ENCODE data around the gene TMEM240. TPM values are rescaled to one million over a fixed set of nuclear protein-coding genes. Genes with fewer than 3 reads are reported as not detected.
"Not testable (repeated sequence)": the region's sequence is repeated elsewhere in the genome, so short reads cannot be mapped to it uniquely, and the experiment has no call there.

Gene TMEM240
- total and polyA plus RNA-seq, 12 donors = 0.95 to 12.4 (median 4.4) TPM; not detected in 1

- intact Hi-C loops (cut with DNase I) = no loop called here
- WGBS, 4 donors = 89 to 95% (median 92%) methylated on average over 20 to 28 of the region's 28 CpGs
- H3K9me3 ChIP-seq (replicated peaks in 1 of 3) = no peaks in the 10 kb centered on the region
- H3K36me3 ChIP-seq (replicated peaks in 1 of 2) = peaks cover 0 to 23% of the 10 kb centered on the region in 2 donors
- H3K27ac ChIP-seq = no peak overlapping the region
- H3K4me3 ChIP-seq = no peak overlapping the region
- no peak for DNase-seq
- no peak for TF ChIP-seq POLR2A (IDR thresholded peaks at IDR 0.05)
- TF ChIP-seq, protein P1, sequence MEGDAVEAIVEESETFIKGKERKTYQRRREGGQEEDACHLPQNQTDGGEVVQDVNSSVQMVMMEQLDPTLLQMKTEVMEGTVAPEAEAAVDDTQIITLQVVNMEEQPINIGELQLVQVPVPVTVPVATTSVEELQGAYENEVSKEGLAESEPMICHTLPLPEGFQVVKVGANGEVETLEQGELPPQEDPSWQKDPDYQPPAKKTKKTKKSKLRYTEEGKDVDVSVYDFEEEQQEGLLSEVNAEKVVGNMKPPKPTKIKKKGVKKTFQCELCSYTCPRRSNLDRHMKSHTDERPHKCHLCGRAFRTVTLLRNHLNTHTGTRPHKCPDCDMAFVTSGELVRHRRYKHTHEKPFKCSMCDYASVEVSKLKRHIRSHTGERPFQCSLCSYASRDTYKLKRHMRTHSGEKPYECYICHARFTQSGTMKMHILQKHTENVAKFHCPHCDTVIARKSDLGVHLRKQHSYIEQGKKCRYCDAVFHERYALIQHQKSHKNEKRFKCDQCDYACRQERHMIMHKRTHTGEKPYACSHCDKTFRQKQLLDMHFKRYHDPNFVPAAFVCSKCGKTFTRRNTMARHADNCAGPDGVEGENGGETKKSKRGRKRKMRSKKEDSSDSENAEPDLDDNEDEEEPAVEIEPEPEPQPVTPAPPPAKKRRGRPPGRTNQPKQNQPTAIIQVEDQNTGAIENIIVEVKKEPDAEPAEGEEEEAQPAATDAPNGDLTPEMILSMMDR (IDR thresholded peaks at IDR 0.05) = no peak
- H3K4me1 ChIP-seq (replicated peaks in 1 of 2) = no peaks in the 10 kb centered on the region
- H3K27me3 ChIP-seq = no peaks in the 10 kb centered on the region
Observed at GRCh38 chr1:1517973-1518620, 22.3 kb downstream of the TMEM240 start.

- peaks cover 0 to 23% of the 10 kb centered on the region in 2 donors for H3K36me3 ChIP-seq (replicated peaks in 1 of 2)
Observed at GRCh38 chr1:1516923-1517322, 23.5 kb downstream of the TMEM240 start.

DNA sequence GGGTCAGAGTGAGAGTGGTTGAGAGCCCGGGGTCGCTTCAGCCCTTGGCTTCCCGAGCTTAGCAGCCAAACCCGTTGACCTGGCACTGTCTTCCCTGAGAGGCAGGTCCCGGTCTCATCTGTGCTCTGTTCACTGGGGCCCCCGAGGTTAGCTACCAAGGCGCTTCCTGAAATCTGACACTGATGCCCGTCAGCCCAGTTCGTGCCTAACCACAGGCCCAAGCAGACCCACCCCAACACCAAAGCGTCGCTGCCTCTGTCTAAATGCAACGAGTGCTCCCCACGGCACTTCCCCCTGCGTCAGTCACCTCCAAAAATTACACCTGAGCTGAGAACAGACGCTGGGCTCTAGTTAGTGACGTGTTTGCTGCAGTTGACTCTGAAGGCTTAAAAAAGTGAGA is 26.0 kb downstream of the TMEM240 start:
- H3K4me1 ChIP-seq (replicated peaks in 1 of 2); intact Hi-C loops (cut with DNase I): not testable (repeated sequence)

More at GRCh38 chr1:1516923-1517322, 23.5 kb downstream of the TMEM240 start:
- H3K27me3 ChIP-seq; H3K4me1 ChIP-seq (replicated peaks in 1 of 2); DNase-seq; H3K9me3 ChIP-seq (replicated peaks in 1 of 3); H3K27ac ChIP-seq; H3K4me3 ChIP-seq; intact Hi-C loops (cut with DNase I): not testable (repeated sequence)
- WGBS, 4 donors = 92 to 98% (median 96%) methylated on average over 5 to 14 of the region's 14 CpGs

DNA sequence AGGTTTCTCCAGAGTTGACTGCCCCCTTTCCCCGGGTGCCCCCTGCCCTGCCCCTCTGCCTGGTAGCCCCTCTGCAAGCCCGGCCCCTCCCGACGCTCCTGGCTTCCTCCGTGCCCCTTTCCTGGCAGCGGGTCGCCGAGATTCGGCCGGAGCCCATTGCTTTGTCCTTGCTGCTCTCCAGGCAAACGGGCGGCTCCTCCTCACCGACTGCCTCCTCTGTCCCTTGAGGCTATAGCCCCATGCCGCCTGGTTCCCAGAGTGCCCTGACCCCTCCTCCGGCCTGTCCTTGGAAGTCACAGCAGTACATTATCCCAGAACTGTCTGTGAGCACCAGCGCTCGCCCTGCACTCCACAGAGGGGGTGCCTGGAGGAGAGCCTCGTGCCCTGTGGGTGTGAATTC is 26.7 kb downstream of the TMEM240 start:
- H3K4me3 ChIP-seq = not testable (repeated sequence)

More for the DNA sequence above, 26.0 kb downstream of the TMEM240 start:
- DNase-seq; H3K27ac ChIP-seq; H3K4me3 ChIP-seq; H3K36me3 ChIP-seq (replicated peaks in 1 of 2); H3K9me3 ChIP-seq (replicated peaks in 1 of 3); H3K27me3 ChIP-seq: not testable (repeated sequence)
- 67 to 83% (median 80%) methylated on average over 8 to 14 of the region's 16 CpGs for WGBS, 4 donors

DNA sequence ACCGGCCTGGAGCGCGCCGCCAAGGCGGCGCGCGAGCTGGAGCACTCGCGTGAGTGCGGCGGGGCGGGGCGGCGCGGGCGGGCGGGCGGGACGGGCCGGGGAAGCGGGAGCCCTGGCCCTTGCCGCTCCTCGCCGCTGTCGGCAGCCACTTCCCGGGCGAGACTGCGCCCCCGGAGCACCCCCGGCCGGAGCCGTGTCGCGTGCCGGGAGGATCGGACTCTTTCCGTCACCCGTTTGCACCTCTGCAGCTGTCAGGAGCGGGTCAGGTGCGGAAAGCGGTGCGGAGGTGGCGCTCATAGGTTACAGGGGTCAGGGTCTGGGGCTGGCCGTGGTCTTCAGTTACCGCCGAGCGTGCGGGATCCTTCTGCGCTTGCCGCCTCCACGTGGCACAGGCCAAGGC is 28.0 kb downstream of the TMEM240 start:
- H3K27me3 ChIP-seq; H3K36me3 ChIP-seq (replicated peaks in 1 of 2); intact Hi-C loops (cut with DNase I); H3K4me1 ChIP-seq (replicated peaks in 1 of 2); H3K9me3 ChIP-seq (replicated peaks in 1 of 3): not testable (repeated sequence)
- Histone ChIP-seq H3K4me3 (peak overlapping the region in 2 of 4 donors; percentile 58 to 90), H3K27ac (peak overlapping the region in 2 of 5 donors; percentile 94 to 96)
- WGBS, 4 donors = 0% methylated on average over 22 to 45 of the region's 52 CpGs; no CpG with 5 or more reads in 2 of the 4 donors
- DNase-seq = peak in 1 of 7 donors; percentile 36

More for the DNA sequence above, 26.7 kb downstream of the TMEM240 start:
- H3K27me3 ChIP-seq; H3K4me1 ChIP-seq (replicated peaks in 1 of 2); H3K9me3 ChIP-seq (replicated peaks in 1 of 3); intact Hi-C loops (cut with DNase I); H3K36me3 ChIP-seq (replicated peaks in 1 of 2); H3K27ac ChIP-seq; DNase-seq: not testable (repeated sequence)
- WGBS, 4 donors = 48 to 89% (median 59%) methylated on average over 5 to 18 of the region's 18 CpGs

DNA sequence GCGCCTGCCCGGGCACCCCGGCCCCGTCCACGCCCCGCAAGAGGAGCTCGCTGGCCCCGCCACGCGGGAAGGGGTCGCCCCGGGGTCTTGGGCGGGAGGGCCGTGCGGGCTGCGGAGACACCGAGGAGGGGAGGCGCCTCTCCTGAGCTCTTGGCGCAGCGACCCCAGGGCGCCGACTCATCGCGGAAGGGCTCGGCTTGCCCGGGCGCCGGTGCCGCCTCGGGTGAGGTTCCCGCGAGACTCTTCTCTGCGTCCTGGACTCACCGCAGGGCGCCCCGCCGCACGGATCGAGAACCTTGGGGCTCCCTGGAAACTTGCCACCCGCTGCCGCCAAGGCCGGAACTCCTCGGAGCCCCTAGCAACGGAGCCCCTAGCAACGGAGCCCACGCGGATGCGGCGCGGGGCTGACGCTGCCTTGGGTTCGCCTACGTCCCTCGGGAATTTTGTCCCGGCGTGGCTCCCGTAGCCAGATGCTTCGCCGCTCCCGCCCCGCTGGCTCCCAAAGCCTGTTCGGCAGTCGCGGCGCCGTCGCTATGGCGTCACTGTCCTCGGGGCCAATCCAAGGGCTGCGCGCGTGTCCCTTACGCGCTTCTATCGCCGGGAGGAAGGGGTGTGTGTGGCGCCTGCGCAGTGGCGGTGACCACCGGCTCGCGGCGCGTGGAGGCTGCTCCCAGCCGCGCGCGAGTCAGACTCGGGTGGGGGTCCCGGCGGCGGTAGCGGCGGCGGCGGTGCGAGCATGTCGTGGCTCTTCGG is 28.7 kb downstream of the TMEM240 start, which contains the start of gene ATAD3A:
Gene ATAD3A, plus strand, starts transcription at position 630 of the 753 bp plus-strand sequence. Its CDS starts 107 bp downstream, at position 737.
- peaks cover 0 to 3% of the 10 kb centered on the region in 2 donors for H3K36me3 ChIP-seq (replicated peaks in 1 of 2)
- peak; percentile 98 to 99 (median 99) for DNase-seq
- TF ChIP-seq POLR2A (IDR thresholded peaks at IDR 0.05) = peak; percentile 67 to 68
- TF ChIP-seq, protein P1 (IDR thresholded peaks at IDR 0.05) = no peak
- H3K4me3 ChIP-seq = peak within 1 kb of the TSS; percentile 46 to 90 (median 74)
- H3K27me3 ChIP-seq = no peaks in the 10 kb centered on the region
- peaks cover 0 to 8% of the 10 kb centered on the region in 2 donors for H3K4me1 ChIP-seq (replicated peaks in 1 of 2)
- WGBS, 4 donors = 0 to 1% (median 0%) methylated on average over 1 to 99 of the region's 99 CpGs
- H3K27ac ChIP-seq = peak within 1 kb of the TSS; percentile 88 to 98 (median 94)
- no peaks in the 10 kb centered on the region for H3K9me3 ChIP-seq (replicated peaks in 1 of 3)
- intact Hi-C loops (cut with DNase I) = no loop called here

All from adrenal gland (tissue), 12 donors.